ENCODE measurements around the gene MAMDC2.
A peak's percentile ranks its signal among the peaks of the same experiment; 100 is the strongest.

The MAMDC2 gene

DNA sequence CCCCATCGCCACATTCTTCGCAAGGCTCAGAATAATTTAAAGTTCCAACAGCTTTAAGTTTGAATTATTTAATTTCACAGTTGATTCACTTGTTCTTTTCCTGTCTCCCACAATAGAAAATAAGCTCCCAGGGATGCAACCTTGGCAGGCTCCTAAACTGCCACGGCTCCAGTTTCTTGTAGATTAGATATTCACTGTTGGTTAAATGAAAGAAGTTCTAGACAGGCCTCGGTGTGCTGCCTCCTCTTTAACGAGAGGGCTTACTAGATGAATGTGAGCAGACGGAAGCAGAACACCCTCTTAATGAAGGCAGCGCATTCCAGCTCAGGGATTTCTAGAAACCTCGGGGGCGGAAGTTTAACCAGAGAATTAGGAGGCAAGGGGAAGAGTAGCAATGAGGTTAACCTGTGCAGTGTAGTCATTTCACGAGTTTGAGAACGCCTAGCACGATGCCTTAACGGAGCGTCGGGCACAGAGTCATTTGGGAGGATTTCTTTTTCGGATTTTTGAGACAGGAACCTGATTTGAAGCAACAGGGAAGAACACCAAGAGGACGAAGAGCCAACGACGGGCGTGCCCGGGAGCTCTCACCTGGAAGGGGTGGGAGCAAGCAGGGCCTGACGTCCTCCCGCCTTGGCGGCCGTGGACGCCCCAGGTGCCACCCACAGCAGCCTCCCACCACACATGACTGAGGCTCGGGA, 214.5 kb downstream of the MAMDC2 start:
- TF ChIP-seq PPARA (CRISPR knock-in tag; IDR thresholded peaks at IDR 0.05; ENCODE audit: borderline replicate concordance) (no peak), SNAI2 (CRISPR knock-in tag; IDR thresholded peaks at IDR 0.05) (peak; percentile 67; the same call in 1 of the 2 replicates)
- ATAC-seq, result peak; percentile 43

DNA sequence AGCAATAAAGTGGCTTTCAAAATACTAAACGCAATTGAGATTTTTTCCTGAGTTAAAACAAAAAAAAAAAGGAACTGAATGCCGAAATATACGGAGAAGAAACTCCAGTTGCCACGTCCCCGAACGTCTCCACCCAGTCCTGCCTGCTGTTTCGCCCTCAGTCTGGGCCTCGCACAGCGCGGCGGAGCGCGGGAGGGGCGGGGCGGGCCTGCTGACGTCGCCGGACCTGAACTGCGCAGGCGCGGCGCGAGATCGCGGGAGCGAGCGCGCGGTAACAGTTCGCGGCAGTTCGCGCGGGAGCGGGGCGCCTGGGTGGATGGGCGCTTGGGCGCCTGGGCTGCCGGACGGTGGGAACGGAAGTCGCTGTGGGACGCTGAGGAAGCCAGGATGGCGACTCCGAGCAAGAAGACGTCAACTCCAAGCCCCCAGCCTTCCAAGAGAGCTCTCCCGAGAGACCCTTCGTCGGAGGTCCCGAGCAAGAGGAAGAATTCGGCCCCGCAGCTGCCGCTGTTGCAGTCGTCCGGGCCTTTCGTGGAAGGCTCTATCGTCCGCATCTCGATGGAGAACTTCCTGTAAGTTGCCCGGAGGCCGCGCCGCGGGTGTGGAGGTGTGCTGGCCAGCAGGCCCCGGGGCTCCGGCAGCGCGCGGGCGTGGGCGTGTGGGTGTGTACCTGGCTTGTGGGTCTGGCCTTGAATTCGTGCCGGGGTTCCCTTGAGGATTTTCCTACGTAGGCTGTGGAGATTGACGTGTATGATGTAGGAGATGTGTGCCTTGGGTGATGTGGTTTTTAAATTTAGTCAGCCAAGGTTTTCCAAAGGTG, 215.3 kb downstream of the MAMDC2 start, which contains the start of gene SMC5:
SMC5 (plus strand) TSS at position 287 of the 820 bp plus-strand sequence; CDS start at position 388, 101 bp downstream.
- peak; percentile 89 for ATAC-seq
- TF ChIP-seq RARB (CRISPR knock-in tag; IDR thresholded peaks at IDR 0.05) (no peak), BACH2 (CRISPR knock-in tag; IDR thresholded peaks at IDR 0.05; ENCODE audit: borderline replicate concordance) (no peak), OSR1 (CRISPR knock-in tag; IDR thresholded peaks at IDR 0.05) (no peak), SNAI2 (CRISPR knock-in tag; IDR thresholded peaks at IDR 0.05) (no peak), PPARA (CRISPR knock-in tag; IDR thresholded peaks at IDR 0.05; ENCODE audit: borderline replicate concordance) (no peak), ISL1 (CRISPR knock-in tag; IDR thresholded peaks at IDR 0.05) (no peak), GLIS3 (CRISPR knock-in tag; IDR thresholded peaks at IDR 0.05) (no peak), CSDC2 (CRISPR knock-in tag; IDR thresholded peaks at IDR 0.05) (no peak), ESRRG (CRISPR knock-in tag; IDR thresholded peaks at IDR 0.05) (no peak), ZNF8 (CRISPR knock-in tag; IDR thresholded peaks at IDR 0.05) (0 out of 2 replicates have a peak, but pooled peaks have one; percentile 11), ARNTL (CRISPR knock-in tag; IDR thresholded peaks at IDR 0.05; ENCODE audit: borderline replicate concordance, low read depth) (no peak), TOX (CRISPR knock-in tag; IDR thresholded peaks at IDR 0.05; ENCODE audit: borderline replicate concordance) (no peak)
- TF ChIP-seq, protein P1, sequence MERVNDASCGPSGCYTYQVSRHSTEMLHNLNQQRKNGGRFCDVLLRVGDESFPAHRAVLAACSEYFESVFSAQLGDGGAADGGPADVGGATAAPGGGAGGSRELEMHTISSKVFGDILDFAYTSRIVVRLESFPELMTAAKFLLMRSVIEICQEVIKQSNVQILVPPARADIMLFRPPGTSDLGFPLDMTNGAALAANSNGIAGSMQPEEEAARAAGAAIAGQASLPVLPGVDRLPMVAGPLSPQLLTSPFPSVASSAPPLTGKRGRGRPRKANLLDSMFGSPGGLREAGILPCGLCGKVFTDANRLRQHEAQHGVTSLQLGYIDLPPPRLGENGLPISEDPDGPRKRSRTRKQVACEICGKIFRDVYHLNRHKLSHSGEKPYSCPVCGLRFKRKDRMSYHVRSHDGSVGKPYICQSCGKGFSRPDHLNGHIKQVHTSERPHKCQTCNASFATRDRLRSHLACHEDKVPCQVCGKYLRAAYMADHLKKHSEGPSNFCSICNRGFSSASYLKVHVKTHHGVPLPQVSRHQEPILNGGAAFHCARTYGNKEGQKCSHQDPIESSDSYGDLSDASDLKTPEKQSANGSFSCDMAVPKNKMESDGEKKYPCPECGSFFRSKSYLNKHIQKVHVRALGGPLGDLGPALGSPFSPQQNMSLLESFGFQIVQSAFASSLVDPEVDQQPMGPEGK (CRISPR knock-in tag; IDR thresholded peaks at IDR 0.05; ENCODE audit: borderline replicate concordance), result no peak
- TF ChIP-seq, protein P2, sequence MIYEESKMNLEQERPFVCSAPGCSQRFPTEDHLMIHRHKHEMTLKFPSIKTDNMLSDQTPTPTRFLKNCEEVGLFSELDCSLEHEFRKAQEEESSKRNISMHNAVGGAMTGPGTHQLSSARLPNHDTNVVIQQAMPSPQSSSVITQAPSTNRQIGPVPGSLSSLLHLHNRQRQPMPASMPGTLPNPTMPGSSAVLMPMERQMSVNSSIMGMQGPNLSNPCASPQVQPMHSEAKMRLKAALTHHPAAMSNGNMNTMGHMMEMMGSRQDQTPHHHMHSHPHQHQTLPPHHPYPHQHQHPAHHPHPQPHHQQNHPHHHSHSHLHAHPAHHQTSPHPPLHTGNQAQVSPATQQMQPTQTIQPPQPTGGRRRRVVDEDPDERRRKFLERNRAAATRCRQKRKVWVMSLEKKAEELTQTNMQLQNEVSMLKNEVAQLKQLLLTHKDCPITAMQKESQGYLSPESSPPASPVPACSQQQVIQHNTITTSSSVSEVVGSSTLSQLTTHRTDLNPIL (CRISPR knock-in tag; IDR thresholded peaks at IDR 0.05; ENCODE audit: low read depth), result no peak
- TF ChIP-seq, protein P3, sequence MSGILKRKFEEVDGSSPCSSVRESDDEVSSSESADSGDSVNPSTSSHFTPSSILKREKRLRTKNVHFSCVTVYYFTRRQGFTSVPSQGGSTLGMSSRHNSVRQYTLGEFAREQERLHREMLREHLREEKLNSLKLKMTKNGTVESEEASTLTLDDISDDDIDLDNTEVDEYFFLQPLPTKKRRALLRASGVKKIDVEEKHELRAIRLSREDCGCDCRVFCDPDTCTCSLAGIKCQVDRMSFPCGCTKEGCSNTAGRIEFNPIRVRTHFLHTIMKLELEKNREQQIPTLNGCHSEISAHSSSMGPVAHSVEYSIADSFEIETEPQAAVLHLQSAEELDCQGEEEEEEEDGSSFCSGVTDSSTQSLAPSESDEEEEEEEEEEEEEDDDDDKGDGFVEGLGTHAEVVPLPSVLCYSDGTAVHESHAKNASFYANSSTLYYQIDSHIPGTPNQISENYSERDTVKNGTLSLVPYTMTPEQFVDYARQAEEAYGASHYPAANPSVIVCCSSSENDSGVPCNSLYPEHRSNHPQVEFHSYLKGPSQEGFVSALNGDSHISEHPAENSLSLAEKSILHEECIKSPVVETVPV (CRISPR knock-in tag; IDR thresholded peaks at IDR 0.05), result no peak
- TF ChIP-seq, protein P4, sequence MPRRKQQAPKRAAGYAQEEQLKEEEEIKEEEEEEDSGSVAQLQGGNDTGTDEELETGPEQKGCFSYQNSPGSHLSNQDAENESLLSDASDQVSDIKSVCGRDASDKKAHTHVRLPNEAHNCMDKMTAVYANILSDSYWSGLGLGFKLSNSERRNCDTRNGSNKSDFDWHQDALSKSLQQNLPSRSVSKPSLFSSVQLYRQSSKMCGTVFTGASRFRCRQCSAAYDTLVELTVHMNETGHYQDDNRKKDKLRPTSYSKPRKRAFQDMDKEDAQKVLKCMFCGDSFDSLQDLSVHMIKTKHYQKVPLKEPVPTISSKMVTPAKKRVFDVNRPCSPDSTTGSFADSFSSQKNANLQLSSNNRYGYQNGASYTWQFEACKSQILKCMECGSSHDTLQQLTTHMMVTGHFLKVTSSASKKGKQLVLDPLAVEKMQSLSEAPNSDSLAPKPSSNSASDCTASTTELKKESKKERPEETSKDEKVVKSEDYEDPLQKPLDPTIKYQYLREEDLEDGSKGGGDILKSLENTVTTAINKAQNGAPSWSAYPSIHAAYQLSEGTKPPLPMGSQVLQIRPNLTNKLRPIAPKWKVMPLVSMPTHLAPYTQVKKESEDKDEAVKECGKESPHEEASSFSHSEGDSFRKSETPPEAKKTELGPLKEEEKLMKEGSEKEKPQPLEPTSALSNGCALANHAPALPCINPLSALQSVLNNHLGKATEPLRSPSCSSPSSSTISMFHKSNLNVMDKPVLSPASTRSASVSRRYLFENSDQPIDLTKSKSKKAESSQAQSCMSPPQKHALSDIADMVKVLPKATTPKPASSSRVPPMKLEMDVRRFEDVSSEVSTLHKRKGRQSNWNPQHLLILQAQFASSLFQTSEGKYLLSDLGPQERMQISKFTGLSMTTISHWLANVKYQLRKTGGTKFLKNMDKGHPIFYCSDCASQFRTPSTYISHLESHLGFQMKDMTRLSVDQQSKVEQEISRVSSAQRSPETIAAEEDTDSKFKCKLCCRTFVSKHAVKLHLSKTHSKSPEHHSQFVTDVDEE (CRISPR knock-in tag; IDR thresholded peaks at IDR 0.05), result peak; percentile 46; the same call in 1 of the 2 replicates
- TF ChIP-seq, protein P5, sequence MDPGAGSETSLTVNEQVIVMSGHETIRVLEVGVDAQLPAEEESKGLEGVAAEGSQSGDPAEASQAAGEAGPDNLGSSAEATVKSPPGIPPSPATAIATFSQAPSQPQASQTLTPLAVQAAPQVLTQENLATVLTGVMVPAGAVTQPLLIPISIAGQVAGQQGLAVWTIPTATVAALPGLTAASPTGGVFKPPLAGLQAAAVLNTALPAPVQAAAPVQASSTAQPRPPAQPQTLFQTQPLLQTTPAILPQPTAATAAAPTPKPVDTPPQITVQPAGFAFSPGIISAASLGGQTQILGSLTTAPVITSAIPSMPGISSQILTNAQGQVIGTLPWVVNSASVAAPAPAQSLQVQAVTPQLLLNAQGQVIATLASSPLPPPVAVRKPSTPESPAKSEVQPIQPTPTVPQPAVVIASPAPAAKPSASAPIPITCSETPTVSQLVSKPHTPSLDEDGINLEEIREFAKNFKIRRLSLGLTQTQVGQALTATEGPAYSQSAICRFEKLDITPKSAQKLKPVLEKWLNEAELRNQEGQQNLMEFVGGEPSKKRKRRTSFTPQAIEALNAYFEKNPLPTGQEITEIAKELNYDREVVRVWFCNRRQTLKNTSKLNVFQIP (CRISPR knock-in tag; IDR thresholded peaks at IDR 0.05; ENCODE audit: borderline replicate concordance, low read depth), result no peak

DNA sequence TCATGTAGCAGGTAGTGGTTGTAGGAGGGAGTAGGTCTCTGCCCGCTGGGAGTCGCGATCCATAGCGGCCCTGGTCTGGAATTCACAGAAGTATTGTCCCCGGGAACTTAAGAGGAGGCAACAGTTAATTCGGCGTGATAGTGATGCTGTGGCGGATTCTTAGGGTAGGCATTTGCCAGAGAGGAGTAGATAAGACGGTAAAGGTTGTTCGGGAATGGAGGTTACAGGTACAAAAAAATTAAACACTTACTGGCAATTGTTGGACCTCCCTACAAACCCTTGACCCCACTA, 215.8 kb downstream of the MAMDC2 start:
- TF ChIP-seq ESRRG (CRISPR knock-in tag; IDR thresholded peaks at IDR 0.05) (no peak), ZFP30 (CRISPR knock-in tag; IDR thresholded peaks at IDR 0.05) (no peak), ZC3H10 (CRISPR knock-in tag; IDR thresholded peaks at IDR 0.05) (no peak), ZNF565 (CRISPR knock-in tag; conservative IDR thresholded peaks at IDR 0.05; ENCODE audit: low read depth) (no peak), BACH2 (CRISPR knock-in tag; IDR thresholded peaks at IDR 0.05; ENCODE audit: borderline replicate concordance) (no peak), RARB (CRISPR knock-in tag; IDR thresholded peaks at IDR 0.05) (no peak), ARNTL (CRISPR knock-in tag; IDR thresholded peaks at IDR 0.05; ENCODE audit: borderline replicate concordance, low read depth) (no peak)
- TF ChIP-seq, protein P5 (CRISPR knock-in tag; IDR thresholded peaks at IDR 0.05; ENCODE audit: borderline replicate concordance, low read depth), result no peak
- TF ChIP-seq, protein P1 (CRISPR knock-in tag; IDR thresholded peaks at IDR 0.05; ENCODE audit: borderline replicate concordance), result no peak
- no peak for ATAC-seq

Data from SK-N-SH treated with all-trans-retinoic acid at 6 μM for 48 hours (cell line).